Head of caudate nucleus (tissue), 42 donors: ENCODE measurements around the gene TMEM109.
A peak's percentile ranks its signal among the peaks of the same experiment; 100 is the strongest.

Experiments used
- DNase-seq, 42 donors: peaks; one replicate each; pipeline versions ENCODE4 v3.0.0 to v3.0.0-alpha.2; 2020 to 2021; ENCODE audit warnings: mixed read lengths in 7 of 42
- intact Hi-C: fragments of 100-400 bp; cut with DNase I; formaldehyde crosslinking; loops from one replicate; pipeline ENCODE4 v1.15.0; 2022

The TMEM109 gene

DNA sequence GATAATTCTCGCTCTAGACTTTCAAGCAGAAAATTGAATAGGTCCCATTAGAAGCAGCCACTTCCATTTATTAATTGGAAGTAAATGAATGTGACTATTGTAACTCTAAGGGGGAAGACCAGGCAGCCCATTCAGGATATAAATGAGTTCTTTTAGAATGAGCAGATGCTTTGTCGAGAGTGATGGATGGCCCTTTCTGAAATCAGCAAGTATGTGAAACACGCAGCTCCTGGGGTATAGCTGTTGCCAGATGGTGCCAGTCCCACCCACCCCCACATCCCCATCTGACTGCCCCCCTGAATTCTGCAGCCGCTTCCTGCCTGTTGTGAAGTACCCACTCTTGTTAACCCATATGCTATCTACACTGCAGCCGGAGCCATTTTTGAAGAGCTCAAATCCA lies 34.3 kb downstream of the TMEM109 start:
- intact Hi-C loops, result loop anchor here (10.0 kb wide), 2 partner anchors 57 to 177 kb away; no protein-coding TSS in a partner anchor
- peak in 2 of 42 donors; percentile 29 to 32 for DNase-seq

DNA sequence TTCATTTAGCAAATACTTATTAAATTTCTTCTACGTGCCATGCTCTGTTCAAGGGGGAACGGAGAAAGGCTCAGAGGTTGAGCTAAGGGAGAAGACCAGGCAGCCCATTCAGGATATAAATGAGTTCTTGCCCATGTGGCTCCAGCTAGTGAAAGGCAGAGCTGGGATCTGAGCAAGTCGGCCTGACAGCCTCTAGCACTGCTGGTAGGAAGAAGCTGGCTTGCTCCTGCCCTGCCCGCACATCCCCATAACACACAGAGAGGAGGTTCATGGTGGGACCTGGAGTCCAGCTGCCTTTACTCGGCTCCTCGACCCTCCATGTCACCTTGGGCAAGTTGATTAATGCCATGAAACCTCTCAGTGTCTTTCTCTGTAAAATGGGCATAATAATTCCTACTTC lies 36.1 kb downstream of the TMEM109 start:
- intact Hi-C loops, result no loop called here
- DNase-seq, result peak in 2 of 42 donors; percentile 17 to 29

DNA sequence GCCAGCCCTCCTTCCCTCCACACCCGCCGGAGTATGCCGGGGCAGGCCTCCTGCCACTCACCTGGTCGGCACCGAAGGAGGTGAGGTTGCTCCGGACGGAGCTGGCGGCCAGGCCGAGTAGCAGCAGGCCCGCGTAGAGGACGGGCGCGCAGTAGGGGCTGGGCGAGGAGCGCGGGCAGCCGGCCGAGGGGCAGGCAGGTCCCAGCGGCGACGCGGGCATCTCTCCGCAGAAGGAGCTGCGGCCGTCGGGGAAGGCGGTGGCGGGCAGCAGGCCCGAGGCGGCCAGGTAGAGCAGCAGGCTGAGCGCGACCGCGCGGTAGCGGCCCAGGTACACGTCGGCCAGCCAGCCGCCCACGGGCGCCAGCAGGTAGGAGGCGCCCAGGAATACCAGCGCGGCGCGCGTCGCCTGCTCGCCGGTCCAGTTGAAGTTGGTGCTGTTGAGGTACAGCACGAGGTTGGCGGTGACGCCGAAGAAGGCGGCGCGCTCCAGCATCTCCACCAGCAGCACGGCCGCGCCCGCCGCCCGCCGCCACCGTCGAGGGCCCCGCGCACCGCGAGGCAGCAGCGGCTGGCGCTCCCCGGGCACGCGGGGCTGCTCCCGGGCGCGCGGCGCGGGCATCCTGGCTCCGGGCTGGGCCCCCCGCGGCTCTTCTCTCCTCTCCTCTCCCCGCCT lies 37.1 kb downstream of the TMEM109 start:
- DNase-seq, result peak in 2 of 42 donors; percentile 23 to 31
- intact Hi-C loops, result no loop called here

DNA sequence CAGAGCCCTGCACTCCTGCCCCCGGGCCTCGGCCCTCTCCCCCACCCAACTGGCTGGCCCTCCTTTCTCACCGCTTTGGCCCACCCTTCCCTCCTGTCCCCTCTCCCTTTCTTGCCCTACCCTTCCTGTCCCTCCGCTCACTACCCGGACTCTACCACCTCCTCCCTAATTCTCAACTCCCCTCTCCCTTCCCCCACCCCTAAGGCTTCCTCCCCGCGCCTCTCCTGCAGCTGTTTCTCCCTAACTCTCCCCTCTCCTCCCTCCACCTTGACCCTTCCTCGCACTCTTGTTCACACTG lies 37.6 kb downstream of the TMEM109 start:
- DNase-seq, result no peak
- intact Hi-C loops, result no loop called here

DNA sequence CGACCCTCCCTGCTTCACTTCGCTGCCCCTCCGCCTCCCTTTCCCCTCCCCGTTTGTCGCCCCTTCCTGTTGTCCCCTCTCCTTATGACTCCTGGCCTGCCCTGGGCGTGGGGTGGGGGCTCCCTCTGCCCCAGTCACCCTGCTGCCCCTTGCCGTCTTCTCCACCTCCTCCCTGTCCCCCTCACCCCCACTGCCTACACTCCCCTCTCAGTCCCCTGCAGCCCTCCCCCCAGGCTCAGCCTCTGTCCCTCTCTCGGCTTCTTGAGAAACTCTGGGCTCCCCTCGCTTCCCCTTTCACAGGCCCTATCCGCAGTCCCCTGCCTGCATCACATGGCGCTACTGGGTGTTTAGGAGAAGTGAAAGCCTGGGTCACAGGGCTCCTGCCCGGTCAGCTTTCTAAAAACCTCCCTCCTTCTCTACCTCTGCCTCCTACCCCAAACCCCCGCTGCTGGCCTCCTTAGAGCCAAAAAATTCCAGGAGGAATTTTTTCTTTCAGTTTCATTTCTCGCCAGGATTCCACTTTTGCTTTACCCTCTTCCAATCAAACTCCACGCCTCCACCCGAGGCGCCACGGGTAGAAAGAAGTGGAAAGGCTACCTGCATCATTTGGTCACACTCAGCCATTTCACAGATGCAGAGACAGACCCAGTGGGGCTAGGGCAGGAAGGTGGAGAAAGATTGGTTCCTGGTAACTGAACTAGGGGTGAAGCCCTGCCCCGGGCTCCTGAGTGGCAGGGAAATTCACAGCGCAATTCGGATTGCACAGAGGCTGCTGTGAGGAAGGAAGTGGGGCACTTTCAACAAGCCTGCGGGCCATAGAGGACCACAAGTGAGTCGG lies 38.2 kb downstream of the TMEM109 start, which contains the start of gene SLC15A3:
SLC15A3 (minus strand) TSS at position 273 of the 838 bp plus-strand sequence. CDS start 625 bp downstream, outside the sequence.
- intact Hi-C loops, result no loop called here
- peak in 35 of 42 donors; percentile 28 to 77 (median 56) for DNase-seq

DNA sequence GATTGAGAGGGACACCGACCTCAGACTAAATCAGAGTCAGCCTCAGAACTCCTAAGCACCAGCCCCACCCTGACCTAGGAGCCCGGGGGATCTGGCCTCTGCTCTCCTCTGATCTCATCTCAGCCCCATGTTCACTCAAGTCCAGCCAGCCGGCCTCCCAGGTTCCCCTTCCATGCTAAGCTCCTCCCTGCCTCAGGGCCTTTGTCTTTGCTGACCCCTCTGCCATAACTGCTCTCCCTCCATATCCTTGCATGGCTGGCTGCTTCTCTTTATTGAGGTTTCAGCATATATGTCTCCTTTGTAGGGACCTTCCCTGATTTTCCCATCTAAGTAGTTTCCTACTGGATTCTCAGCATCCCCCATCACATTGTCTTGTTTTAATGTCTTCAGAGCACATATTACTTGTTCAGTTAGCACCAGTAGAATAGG lies 38.8 kb downstream of the TMEM109 start:
- intact Hi-C loops, result no loop called here

DNA sequence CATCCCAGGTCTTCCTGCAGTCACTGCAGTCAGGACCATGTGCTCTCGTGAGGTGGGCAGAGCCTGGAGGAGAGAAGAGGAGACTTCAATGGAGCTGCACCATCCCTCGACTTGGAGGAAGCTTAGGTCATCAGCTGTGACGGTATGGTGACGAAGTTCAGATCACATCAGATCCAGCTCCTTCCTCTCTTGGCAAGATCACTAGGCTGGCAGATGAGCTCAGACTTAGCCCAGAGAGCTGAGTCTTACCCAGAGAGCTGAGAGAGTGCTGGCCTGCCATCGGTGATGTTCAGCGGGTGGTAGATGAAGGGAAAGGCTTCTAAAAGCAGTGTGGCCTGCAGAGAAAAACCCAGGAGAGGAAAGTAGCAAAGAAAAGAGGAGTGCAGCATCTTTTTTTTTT lies 39.8 kb downstream of the TMEM109 start:
- intact Hi-C loops, result no loop called here
- DNase-seq, result peak in 1 of 42 donors; percentile 16

More for the DNA sequence above, 38.8 kb downstream of the TMEM109 start:
- no peak for DNase-seq

DNA sequence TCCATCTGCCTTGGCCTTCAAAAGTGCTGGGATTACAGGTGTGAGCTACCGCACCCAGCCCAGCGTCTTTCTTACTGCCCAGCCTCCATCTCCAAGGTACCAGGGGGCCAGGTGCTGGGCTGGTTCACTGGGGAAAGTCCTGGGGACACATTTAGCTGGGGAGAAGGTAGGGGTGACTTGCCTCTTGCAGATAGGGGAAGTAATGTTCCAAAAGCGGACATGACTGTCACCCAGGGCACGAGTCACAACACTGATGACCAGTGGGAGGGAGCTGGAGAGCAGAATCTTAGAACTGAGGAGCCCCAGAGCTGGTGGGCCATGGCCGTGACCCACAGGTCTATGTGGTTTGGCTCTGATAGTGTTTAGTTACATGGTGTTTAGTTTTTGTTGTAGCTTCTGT lies 40.5 kb downstream of the TMEM109 start:
- DNase-seq, result no peak
- intact Hi-C loops, result no loop called here

DNA sequence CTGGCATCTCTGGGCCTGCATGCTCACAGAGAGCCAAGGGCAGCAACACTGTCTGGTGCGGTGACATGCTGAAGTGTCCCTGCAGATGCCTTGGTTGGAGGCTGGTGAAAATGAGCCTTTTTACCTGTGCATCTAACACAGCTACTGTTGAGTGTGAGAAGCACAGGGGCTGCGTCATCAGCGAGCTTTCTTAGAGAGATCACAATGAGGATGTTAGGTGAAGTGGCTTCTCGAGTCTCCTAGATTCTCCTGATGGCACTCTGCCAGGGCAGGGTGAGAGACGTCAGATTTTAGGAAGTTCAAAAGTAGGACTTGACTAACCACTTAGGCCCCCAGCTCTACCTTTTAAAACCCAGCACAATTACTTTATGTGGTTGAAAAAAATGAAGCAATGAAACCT lies 41.6 kb downstream of the TMEM109 start:
- intact Hi-C loops, result no loop called here
- no peak for DNase-seq

DNA sequence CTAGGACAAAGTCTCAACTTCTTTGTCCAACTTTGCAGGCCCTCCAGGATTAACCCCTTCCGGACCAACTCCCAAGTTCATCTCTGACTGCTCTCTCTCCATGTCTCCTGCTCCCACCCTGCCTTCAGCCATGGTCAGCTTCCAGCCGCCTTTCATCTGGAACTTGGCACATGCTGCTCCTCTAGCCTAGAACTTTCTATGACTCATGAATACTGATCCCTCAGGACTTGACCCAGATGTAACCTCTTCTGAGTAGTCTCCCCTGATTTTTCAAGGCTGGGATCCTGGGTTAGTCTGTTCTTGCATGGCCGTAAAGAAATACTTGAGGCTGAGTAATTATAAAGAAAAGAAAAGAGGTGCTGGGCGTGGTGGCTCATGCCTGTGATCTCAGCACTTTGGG lies 43.2 kb downstream of the TMEM109 start:
- intact Hi-C loops, result no loop called here
- DNase-seq, result no peak

DNA sequence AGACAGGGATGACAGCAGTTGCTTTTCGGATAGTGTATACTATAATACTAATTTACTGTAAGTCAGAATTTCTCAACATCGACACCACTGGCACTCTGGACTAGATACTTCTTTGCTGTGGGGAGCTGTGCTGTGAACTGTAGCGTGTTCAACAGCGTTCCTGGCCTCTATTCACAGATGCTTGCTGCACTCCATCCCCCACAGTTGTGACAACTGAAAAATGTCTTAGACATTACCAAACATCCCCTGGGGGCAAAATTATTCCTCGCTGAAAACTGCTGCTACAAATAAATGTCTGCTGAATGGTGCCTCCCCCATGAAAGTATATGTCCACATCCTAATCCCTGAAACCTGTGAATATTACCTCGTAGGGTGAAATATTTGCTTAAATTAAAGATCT lies 45.5 kb downstream of the TMEM109 start:
- intact Hi-C loops, result no loop called here
- DNase-seq, result no peak

DNA sequence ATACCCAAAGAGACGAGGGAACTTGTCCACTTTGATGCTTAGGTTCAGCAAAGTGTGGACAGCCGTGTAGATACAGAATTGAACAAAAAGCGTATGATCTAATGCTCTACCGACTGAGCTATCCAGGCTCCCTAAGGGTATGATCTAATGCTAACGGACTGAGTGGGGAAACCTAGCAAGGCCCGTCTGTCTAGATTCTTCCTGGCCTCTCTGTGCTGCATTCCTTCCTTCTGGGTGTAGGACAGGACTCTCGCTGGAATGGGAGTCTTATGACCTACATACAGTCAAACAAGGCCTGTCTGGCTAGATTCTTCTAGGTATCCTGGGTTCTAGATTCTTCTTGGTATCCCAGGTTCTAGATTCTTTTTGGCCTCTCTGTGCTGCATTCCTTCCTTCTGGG lies 46.4 kb downstream of the TMEM109 start:
- intact Hi-C loops, result no loop called here
- no peak for DNase-seq

DNA sequence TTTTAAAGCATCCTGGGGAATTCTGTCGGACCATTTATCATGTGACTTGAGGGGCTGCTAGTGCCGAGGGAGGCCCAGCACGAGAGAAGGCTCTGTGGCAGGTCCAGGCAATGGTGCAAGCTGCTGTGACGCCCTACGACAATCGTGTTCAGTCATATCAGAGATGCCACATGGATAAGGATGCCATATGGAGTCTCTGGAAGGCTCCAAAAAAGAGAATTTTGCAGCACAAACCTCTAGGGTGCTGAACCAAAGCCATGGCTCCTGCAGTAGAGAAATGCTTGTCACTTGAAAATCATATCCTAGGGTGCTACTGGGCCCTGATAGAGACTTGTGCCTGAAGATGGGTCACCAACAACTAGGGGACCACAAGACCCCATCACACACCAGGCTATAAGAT lies 50.8 kb downstream of the TMEM109 start:
- no peak for DNase-seq
- intact Hi-C loops, result no loop called here

DNA sequence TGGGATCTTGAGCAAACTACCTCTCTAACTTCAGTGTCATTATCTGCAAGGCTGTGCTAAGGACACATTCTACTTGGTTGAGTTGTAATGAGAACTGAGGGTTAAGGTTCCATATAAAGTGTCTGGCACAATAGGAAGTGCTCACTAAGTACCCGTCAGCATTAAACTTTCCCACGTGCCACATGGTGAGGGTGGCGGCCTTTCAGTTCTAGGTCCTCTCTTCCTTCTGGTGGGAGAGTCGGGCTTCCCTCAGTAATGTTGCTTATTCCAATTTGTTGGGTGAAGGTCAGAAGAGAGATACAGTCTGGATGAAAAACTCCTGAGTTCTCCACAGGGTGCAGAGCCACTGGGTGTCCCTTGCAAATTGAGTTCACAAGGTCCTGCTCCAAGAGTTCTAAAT lies 52.9 kb downstream of the TMEM109 start:
- no peak for DNase-seq
- intact Hi-C loops, result no loop called here

DNA sequence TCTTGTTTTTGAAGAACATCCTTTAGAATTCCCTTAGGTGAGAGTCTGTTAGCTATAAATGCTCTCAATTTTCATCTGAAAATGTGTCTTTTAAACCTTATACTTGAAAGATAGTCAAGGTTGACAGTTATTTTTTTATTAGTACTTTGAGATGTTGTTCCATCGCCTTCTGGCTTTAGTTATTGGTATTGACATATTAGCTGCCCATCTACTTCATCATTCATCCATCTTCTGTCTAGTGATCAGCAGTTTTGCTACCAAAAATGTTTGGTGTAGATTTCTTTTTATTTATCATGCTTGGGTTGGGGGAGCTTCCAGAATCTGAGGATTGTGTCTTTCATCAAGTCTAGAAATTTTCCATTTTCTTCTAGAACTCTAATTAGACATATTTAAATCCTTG lies 54.3 kb downstream of the TMEM109 start:
- intact Hi-C loops, result no loop called here
- no peak for DNase-seq

DNA sequence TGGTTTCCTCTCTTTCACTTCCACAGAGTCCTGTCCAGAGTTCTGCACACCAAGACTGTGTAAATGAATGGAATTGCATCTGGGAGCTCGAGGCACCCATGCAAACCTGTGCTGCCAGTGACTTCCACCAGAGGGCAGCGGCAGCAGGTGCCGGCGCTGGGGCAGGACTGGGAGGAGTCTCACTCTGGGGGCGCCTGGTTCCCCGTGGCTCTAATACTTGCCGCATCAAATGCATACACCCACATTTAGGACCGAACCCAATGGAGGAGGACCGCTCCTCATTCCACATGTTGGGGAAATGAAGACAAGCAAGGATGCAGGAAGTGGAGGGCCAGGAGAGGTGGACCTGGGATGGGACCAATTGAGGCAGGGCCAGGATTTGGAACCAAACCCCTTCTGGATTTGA lies 56.4 kb downstream of the TMEM109 start:
- intact Hi-C loops, result no loop called here
- DNase-seq, result peak; percentile 30 to 85 (median 68)

DNA sequence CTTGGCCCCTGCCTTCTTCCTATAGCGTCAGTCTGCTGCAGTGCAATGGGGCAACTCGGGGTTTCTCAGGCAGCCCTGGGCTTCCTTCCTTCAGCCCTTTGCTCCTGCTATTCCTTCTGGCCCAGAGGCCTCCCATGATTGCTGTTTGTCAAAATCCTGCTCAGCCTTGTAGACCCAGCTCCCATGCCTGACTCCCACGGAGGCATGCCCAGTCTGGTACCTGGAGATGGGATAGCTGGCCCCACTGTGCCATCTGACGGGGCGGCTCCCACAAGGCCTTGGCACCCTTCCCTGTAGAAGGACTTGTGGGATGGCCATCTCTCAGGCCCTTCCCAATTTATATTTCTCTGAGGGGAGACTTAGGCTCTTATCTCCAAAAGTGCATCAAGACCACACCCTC lies 56.9 kb downstream of the TMEM109 start:
- intact Hi-C loops, result no loop called here
- no peak for DNase-seq

DNA sequence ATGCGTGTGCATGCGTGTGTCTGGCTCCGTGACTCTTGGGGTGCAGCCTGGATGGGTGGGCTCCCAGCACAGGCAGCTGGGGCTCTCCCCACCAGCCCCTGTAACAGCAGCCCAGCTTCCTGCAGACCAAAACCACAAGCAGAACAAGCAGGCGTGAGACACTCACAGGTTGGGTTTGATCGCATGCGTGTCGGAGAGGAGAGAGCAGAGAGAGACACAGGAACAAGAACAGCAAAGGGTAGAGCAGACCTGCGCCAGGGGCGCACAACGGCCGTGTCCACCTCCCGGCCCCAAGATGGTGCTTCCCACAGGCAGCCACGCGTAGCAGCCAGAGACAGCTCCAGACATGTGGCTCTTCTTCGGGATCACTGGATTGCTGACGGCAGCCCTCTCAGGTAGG lies 57.6 kb downstream of the TMEM109 start, which contains the start of gene CD6:
CD6 (plus strand) TSS at position 161 of the 400 bp plus-strand sequence; CDS start at position 347, 186 bp downstream.
- no peak for DNase-seq
- intact Hi-C loops, result no loop called here

DNA sequence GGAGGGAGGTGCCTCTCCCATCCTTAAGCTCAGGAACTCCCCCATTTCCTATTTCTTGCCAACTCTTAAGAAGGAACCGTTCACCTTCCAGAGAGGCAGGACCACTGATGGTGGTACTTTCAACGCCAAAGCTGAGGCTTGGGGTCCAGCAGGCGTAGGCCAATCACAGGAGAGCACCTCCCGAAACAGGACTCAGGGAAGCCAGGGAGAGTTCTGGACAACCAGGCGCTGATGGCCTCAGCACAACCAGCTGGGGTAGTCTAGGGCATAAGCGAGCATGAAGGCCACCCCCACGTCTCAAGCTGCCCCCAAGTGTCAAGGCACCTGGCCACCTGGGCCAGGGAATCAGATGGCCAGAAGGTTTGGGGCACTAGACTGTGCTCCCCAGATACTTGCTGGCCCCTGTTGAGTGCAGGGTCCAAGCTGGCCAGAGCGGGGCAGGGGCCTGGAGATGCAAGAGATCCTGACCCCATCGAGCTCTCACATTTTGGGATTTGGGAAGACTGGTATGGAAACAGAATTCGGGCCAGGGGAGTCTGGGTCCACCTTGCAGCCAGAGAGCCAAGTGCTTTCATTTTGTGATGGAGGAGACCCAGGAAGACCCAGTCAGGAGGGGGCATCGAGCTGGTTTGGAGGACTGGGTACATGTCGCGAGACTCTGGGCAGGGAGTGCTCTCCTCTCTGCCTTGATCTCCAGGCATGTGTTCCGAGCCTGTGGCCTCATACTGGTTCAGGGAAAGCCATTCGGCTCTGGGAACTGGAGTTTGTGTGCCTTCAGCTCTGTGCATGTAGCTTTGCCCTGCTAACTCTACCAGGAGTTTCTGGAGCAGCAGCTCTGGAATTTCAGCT lies 58.4 kb downstream of the TMEM109 start:
- DNase-seq, result no peak
- intact Hi-C loops, result no loop called here
